Measurements from ENCODE around the gene CALB2.
"Not testable (repeated sequence)": the region's sequence is repeated elsewhere in the genome, so short reads cannot be mapped to it uniquely, and the experiment has no call there.

The CALB2 gene

DNA sequence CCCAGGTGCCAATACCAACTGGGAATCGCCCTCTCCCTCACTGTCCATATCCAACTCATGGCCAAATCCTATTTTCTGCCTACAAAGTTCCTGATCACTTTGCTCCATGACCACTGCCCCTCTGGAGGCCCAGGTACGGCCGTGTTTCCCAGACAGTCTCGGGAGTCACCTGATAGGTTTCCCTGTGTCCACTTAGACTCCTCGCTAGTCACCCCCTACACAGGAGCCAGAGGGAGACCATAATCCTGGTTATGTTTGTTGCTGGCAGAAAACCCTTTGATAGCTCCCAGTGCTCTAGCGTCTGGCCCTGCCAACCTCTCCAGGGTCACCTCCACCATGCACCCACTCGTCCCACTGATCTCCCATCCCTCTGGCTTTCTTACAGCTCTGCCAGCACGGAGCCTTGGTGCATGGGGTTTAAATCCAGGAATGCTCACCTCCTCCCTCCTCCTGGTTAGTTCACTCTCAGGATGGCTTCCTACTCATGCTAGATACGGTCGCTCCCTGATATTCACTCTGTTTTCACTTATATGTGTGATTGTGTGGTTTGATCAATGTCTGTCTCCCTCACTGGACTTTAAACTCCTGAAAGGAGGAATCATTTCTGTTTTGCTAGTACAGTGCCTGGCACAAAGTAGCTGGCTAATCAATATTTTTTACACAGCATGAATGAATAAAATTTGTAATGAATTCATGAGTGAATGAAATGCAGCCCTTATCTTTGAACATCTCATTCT, 7.5 kb upstream of the CALB2 start:
- TF ChIP-seq TAF1 (IDR thresholded peaks at IDR 0.05; ENCODE audit: low read depth, low read length) (no peak), POU2F2 (IDR thresholded peaks at IDR 0.05; ENCODE audit: low read depth, low read length) (no peak), PAX5 (IDR thresholded peaks at IDR 0.05; ENCODE audit: insufficient read depth, low read length, severe bottlenecking) (no peak), POLR2A (IDR thresholded peaks at IDR 0.05; ENCODE audit: low read depth, low read length) (no peak), SPI1 (IDR thresholded peaks at IDR 0.05; ENCODE audit: low read depth, low read length) (no peak), POLR2AphosphoS5 (IDR thresholded peaks at IDR 0.05; ENCODE audit: low read depth, low read length) (no peak)
- DNase-seq (ENCODE audit: insufficient read length, low spot score) = no peak
- no peak for FAIRE-seq

DNA sequence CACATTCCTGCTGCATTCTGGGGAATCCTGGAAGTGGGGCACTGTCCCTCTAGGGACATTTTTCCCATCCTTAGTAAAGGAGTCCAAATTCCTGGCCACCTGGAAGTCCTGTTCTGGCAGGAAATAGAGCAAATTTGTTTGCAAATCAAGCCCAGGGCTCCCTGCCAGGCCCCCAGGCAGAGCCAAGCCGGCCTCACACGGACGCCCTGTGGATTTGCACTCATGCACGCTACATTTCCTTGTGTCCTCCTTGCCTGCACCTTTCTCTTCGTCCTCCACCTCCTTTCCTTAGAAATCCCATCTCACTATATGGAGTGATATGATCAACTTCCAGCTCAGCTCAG, 7.0 kb upstream of the CALB2 start:
- no peak for FAIRE-seq
- TF ChIP-seq POLR2AphosphoS5 (IDR thresholded peaks at IDR 0.05; ENCODE audit: low read depth, low read length) = no peak
- no peak for TF ChIP-seq POLR2A (IDR thresholded peaks at IDR 0.05; ENCODE audit: low read depth, low read length)
- TF ChIP-seq POU2F2 (IDR thresholded peaks at IDR 0.05; ENCODE audit: low read depth, low read length) = no peak
- no peak for TF ChIP-seq PAX5 (IDR thresholded peaks at IDR 0.05; ENCODE audit: insufficient read depth, low read length, severe bottlenecking)
- TF ChIP-seq TAF1 (IDR thresholded peaks at IDR 0.05; ENCODE audit: low read depth, low read length) = no peak
- TF ChIP-seq SPI1 (IDR thresholded peaks at IDR 0.05; ENCODE audit: low read depth, low read length) = no peak
- DNase-seq (ENCODE audit: insufficient read length, low spot score) = no peak

- TF ChIP-seq POLR2AphosphoS5 (IDR thresholded peaks at IDR 0.05; ENCODE audit: low read depth, low read length) = no peak
- TF ChIP-seq TAF1 (IDR thresholded peaks at IDR 0.05; ENCODE audit: low read depth, low read length) = no peak
- TF ChIP-seq PAX5 (IDR thresholded peaks at IDR 0.05; ENCODE audit: insufficient read depth, low read length, severe bottlenecking) = no peak
- no peak for TF ChIP-seq POU2F2 (IDR thresholded peaks at IDR 0.05; ENCODE audit: low read depth, low read length)
- no peak for TF ChIP-seq SPI1 (IDR thresholded peaks at IDR 0.05; ENCODE audit: low read depth, low read length)
- TF ChIP-seq POLR2A (IDR thresholded peaks at IDR 0.05; ENCODE audit: low read depth, low read length) = no peak
- no peak for FAIRE-seq
- no peak for DNase-seq (ENCODE audit: insufficient read length, low spot score)
These were observed 6.1 kb upstream of the CALB2 start for GRCh38 chr16:71352466-71352865.

GRCh38 chr16:71352963-71353460, 5.5 kb upstream of the CALB2 start:
- DNase-seq (ENCODE audit: insufficient read length, low spot score) (no peak), FAIRE-seq (no peak)
- TF ChIP-seq PAX5 (IDR thresholded peaks at IDR 0.05; ENCODE audit: insufficient read depth, low read length, severe bottlenecking) = no peak
- TF ChIP-seq TAF1 (IDR thresholded peaks at IDR 0.05; ENCODE audit: low read depth, low read length) = no peak
- TF ChIP-seq POU2F2 (IDR thresholded peaks at IDR 0.05; ENCODE audit: low read depth, low read length) = no peak
- no peak for TF ChIP-seq POLR2AphosphoS5 (IDR thresholded peaks at IDR 0.05; ENCODE audit: low read depth, low read length)
- TF ChIP-seq POLR2A (IDR thresholded peaks at IDR 0.05; ENCODE audit: low read depth, low read length) = no peak
- no peak for TF ChIP-seq SPI1 (IDR thresholded peaks at IDR 0.05; ENCODE audit: low read depth, low read length)

DNA sequence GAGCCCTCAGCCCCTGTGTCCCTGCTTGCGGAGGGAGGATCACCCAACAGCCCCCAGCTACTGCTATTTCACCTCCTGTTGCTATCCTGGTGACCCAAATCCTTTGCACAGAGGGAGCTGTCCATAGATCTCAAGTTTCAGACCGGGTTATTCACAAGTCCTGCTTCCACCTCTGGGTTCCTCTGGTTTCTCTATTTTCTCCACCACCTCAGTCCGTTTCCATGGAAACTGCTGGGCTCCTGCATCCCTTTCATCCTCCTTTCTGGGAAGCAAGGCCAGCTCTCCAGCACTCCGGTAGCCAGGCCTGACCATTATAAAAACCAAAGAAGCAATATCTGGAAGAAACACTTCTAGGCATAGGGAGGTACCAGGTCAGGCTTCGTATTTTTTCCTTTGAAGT, 4.8 kb upstream of the CALB2 start:
- no peak for FAIRE-seq
- no peak for TF ChIP-seq PAX5 (IDR thresholded peaks at IDR 0.05; ENCODE audit: insufficient read depth, low read length, severe bottlenecking)
- DNase-seq (ENCODE audit: insufficient read length, low spot score) = no peak

- DNase-seq (ENCODE audit: insufficient read length, low spot score) (no peak), FAIRE-seq (no peak)
- no peak for TF ChIP-seq POU2F2 (IDR thresholded peaks at IDR 0.05; ENCODE audit: low read depth, low read length)
- no peak for TF ChIP-seq POLR2AphosphoS5 (IDR thresholded peaks at IDR 0.05; ENCODE audit: low read depth, low read length)
- TF ChIP-seq SPI1 (IDR thresholded peaks at IDR 0.05; ENCODE audit: low read depth, low read length) = no peak
- TF ChIP-seq PAX5 (IDR thresholded peaks at IDR 0.05; ENCODE audit: insufficient read depth, low read length, severe bottlenecking) = no peak
- no peak for TF ChIP-seq TAF1 (IDR thresholded peaks at IDR 0.05; ENCODE audit: low read depth, low read length)
- TF ChIP-seq POLR2A (IDR thresholded peaks at IDR 0.05; ENCODE audit: low read depth, low read length) = no peak
These were observed 4.4 kb upstream of the CALB2 start for GRCh38 chr16:71354156-71354555.

DNA sequence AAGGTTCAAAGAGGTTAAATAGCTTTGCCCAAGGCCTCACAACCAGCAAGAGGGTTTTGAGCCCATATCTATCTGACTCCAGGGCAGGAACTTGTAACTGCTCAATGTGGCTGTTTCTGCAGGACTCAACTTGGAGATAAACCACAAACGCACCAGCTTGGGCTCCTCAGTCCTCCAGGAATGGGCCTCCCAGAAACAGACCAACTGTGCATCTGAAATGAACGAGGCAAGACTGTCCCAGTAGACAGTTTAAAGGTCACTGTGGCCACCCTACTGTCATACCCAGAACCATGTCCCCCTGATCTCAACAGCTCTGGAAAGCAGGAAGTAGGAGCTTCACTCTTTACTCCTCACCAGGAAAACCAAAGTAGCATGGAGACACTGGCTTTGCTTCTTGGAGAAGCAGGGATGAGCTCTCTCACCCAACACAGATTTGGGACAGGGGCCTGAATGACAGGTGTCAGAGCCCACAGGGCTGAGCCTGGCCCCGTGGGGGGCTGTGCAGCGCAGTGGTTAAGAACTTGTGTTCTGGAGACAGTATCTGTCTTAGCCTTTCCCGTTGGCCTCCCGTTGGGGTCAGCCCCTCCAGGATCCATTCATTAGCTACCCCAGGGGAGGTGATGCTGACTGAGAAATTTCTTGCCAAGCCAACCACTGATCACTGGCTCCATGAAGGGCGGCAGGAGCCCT, 2.3 kb upstream of the CALB2 start:
- TF ChIP-seq POU2F2 (IDR thresholded peaks at IDR 0.05; ENCODE audit: low read depth, low read length) (no peak), POLR2AphosphoS5 (IDR thresholded peaks at IDR 0.05; ENCODE audit: low read depth, low read length) (no peak), SPI1 (IDR thresholded peaks at IDR 0.05; ENCODE audit: low read depth, low read length) (no peak), POLR2A (IDR thresholded peaks at IDR 0.05; ENCODE audit: low read depth, low read length) (no peak), TAF1 (IDR thresholded peaks at IDR 0.05; ENCODE audit: low read depth, low read length) (no peak), PAX5 (IDR thresholded peaks at IDR 0.05; ENCODE audit: insufficient read depth, low read length, severe bottlenecking) (no peak)
- DNase-seq (ENCODE audit: insufficient read length, low spot score) = no peak
- FAIRE-seq = no peak

DNA sequence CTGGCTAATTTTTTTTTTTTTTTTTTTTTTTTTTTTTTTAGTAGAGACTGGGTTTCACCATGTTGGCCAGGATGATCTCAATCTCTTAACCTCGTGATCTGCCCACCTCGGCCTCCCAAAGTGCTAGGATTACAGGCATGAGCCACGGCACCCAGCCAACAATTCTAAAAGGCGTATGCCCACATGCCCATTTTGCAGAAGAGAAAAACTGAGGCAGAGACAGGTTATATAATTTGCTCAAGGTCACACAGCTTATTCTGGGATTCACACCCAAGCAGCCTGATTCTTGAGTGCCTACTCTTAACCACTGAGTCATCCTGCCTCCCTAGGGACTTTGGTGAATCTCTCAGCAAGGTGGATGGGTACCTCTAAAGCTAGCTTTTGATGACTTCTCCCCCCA, 1.6 kb upstream of the CALB2 start:
- not testable (repeated sequence) for DNase-seq (ENCODE audit: insufficient read length, low spot score); FAIRE-seq

DNA sequence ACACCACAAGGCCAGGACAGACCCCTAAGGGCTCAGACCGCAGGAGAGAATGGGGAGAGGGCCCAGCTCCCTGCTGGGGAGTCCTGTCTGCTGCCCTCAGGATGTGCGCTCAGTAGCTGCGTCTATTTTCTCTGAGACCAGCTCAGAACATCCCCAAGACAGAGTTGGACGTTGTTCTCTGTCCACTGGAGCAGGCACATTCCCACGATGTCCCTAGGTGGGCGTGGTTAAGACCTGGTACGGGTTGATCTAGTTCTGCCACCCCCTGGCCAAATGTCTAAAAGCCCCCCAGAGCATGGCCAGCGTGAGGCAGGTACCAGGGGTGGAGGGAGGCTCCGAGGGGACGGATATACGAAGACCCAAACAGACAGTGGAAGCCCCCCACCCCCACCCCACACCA, 842 bp upstream of the CALB2 start:
- FAIRE-seq (no peak), DNase-seq (ENCODE audit: insufficient read length, low spot score) (no peak)
- no peak for TF ChIP-seq POLR2AphosphoS5 (IDR thresholded peaks at IDR 0.05; ENCODE audit: low read depth, low read length)
- no peak for TF ChIP-seq POLR2A (IDR thresholded peaks at IDR 0.05; ENCODE audit: low read depth, low read length)
- TF ChIP-seq PAX5 (IDR thresholded peaks at IDR 0.05; ENCODE audit: insufficient read depth, low read length, severe bottlenecking) = no peak
- TF ChIP-seq TAF1 (IDR thresholded peaks at IDR 0.05; ENCODE audit: low read depth, low read length) = no peak
- no peak for TF ChIP-seq POU2F2 (IDR thresholded peaks at IDR 0.05; ENCODE audit: low read depth, low read length)
- TF ChIP-seq SPI1 (IDR thresholded peaks at IDR 0.05; ENCODE audit: low read depth, low read length) = no peak

- DNase-seq (ENCODE audit: insufficient read length, low spot score) (no peak), FAIRE-seq (no peak)
- TF ChIP-seq SPI1 (IDR thresholded peaks at IDR 0.05; ENCODE audit: low read depth, low read length) (no peak), POU2F2 (IDR thresholded peaks at IDR 0.05; ENCODE audit: low read depth, low read length) (no peak), POLR2A (IDR thresholded peaks at IDR 0.05; ENCODE audit: low read depth, low read length) (no peak)
These were observed 908 bp downstream of the CALB2 start for GRCh38 chr16:71359431-71359830.

Measured in GM12891 (cell line).